GM12878 (cell line): ENCODE data around the gene GLRX2. TPM values are rescaled to one million over a fixed set of nuclear protein-coding genes. Genes with fewer than 3 reads are reported as not detected.

Source experiments
- ATAC-seq: fragments of 200-7000 bp; cut with Tn5 transposase; 3 replicates; pipeline ENCODE4 v1.9.1; 2020; ENCODE audit warnings: mild to moderate bottlenecking, moderate library complexity
- BruUV-seq: library from RNA; stranded (reverse); fragments of 400-500 nt; replicated peaks from 2 replicates; lab custom pipeline; 2021; lab: Mats Ljungman, UMichigan
- CTCF ChIA-PET: fragments of 300-600 bp; sonication (Branson Sonifier 250); formaldehyde crosslinking; extraction: SDS; loops from one replicate; lab custom pipeline; 2021; ENCODE audit warnings: inconsistent platforms; lab: Yijun Ruan, JAX
- POLR2A ChIA-PET: fragments of 350-600 bp; formaldehyde crosslinking; extraction: SDS; loops from one replicate; lab custom pipeline; 2021; ENCODE audit warnings: inconsistent platforms; lab: Charles Lee
- RAD21 ChIA-PET: fragments of 300-600 bp; sonication (Branson Sonifier 250); formaldehyde crosslinking; loops from one replicate; lab custom pipeline; 2023; ENCODE audit warnings: antibody characterized with exemption; ENCODE audit not compliant: unreplicated experiment; lab: Charles Lee
- SMC1A ChIA-PET: fragments of 300-600 bp; sonication (Branson Sonifier 250); formaldehyde crosslinking; loops from one replicate; lab custom pipeline; 2023; ENCODE audit not compliant: unreplicated experiment, uncharacterized antibody; lab: Charles Lee
- DNase-seq: peaks from one replicate; pipeline ENCODE4 v3.0.0-alpha.2; 2011; ENCODE audit warnings: low read depth, low spot score
- FAIRE-seq: peaks from 3 replicates; lab custom pipeline; 2011; peaks lifted over from hg19 to GRCh38; lab: Jason Lieb, UNC
- H2AFZ ChIP-seq: 2 replicates; pipeline ENCODE4 v1.6.0; 2011; ENCODE audit warnings: low read depth, low read length, control low read depth; ENCODE audit not compliant: control insufficient read depth
- H3K27ac ChIP-seq: 2 replicates; pipeline ENCODE4 v1.5.1; 2011; ENCODE audit warnings: control low read depth; ENCODE audit not compliant: control insufficient read depth, insufficient read depth
- H3K27me3 ChIP-seq, 2 experiments: replicated peaks in 1 of 2; 2 replicates each; pipeline versions ENCODE4 v1.6.0 to v1.6.1; 2011; ENCODE audit warnings: low read length in 1 of 2; ENCODE audit not compliant: control insufficient read depth in 2 of 2, insufficient read depth in 2 of 2
- H3K36me3 ChIP-seq, 2 experiments: 2 replicates each; pipeline ENCODE4 v1.5.1; 2011; ENCODE audit warnings: low read length in 1 of 2; ENCODE audit not compliant: control insufficient read depth in 2 of 2, insufficient read depth in 2 of 2
- H3K4me1 ChIP-seq: 2 replicates; pipeline ENCODE4 v1.6.1; 2011; ENCODE audit warnings: mild to moderate bottlenecking, low read length, moderate library complexity, mixed read lengths; ENCODE audit not compliant: control insufficient read depth, insufficient read depth
- H3K4me2 ChIP-seq: 2 replicates; pipeline ENCODE4 v1.6.0; 2011; ENCODE audit warnings: control low read depth; ENCODE audit not compliant: control insufficient read depth, insufficient read depth
- H3K4me3 ChIP-seq: fragments of 200-600 bp; sonication (generic); 2 replicates; pipeline ENCODE4 v1.5.1; 2016
- H3K79me2 ChIP-seq: 2 replicates; pipeline ENCODE4 v1.6.0; 2011; ENCODE audit warnings: low read length; ENCODE audit not compliant: control insufficient read depth, insufficient read depth
- H3K9ac ChIP-seq: 2 replicates; pipeline ENCODE4 v1.8.0; 2011; ENCODE audit warnings: low read length, control low read depth, mixed read lengths; ENCODE audit not compliant: control insufficient read depth, insufficient read depth
- H3K9me3 ChIP-seq: replicated peaks from 3 replicates; pipeline ENCODE4 v1.5.1; 2011; ENCODE audit warnings: mild to moderate bottlenecking, low read length; ENCODE audit not compliant: control insufficient read depth, insufficient read depth
- H4K20me1 ChIP-seq: 2 replicates; pipeline ENCODE4 v1.6.0; 2011; ENCODE audit not compliant: control insufficient read depth, insufficient read depth
- CBX5 ChIP-seq: sonication (generic); IDR thresholded peaks from 2 replicates; pipeline ENCODE4 v1.6.1; 2016; ENCODE audit warnings: low read depth, moderate library complexity, mild to moderate bottlenecking, inconsistent platforms
- CHD2 ChIP-seq: IDR thresholded peaks from 2 replicates; pipeline ENCODE4 v1.6.1; 2011; ENCODE audit warnings: low read depth, low read length, improper control_type of control experiment, borderline replicate concordance
- CREB1 ChIP-seq: IDR thresholded peaks from 2 replicates; pipeline ENCODE4 v1.6.1; 2012; ENCODE audit warnings: low read depth, mild to moderate bottlenecking, inconsistent platforms
- DPF2 ChIP-seq: fragments of 450-650 bp; IDR thresholded peaks from 2 replicates; pipeline ENCODE4 v1.6.1; 2017; ENCODE audit warnings: mild to moderate bottlenecking
- HCFC1 ChIP-seq: fragments of 150-350 bp; IDR thresholded peaks from 2 replicates; pipeline ENCODE4 v1.6.1; 2014; ENCODE audit warnings: low read length
- HDAC6 ChIP-seq: fragments of 200-600 bp; sonication (generic); IDR thresholded peaks from one replicate; pipeline ENCODE4 v1.8.0; 2017; ENCODE audit warnings: antibody characterized with exemption; ENCODE audit not compliant: unreplicated experiment
- IKZF2 ChIP-seq, 2 experiments: fragments of 450-650 bp; IDR thresholded peaks; 2 replicates each; pipeline ENCODE4 v1.6.1; 2017; ENCODE audit warnings: mild to moderate bottlenecking in 2 of 2, moderate library complexity in 2 of 2
- MEF2A ChIP-seq: IDR thresholded peaks from 2 replicates; pipeline ENCODE4 v1.6.1; 2011; ENCODE audit warnings: low read depth, mild to moderate bottlenecking, low read length, moderate library complexity; ENCODE audit not compliant: insufficient read depth
- POLR2AphosphoS5 ChIP-seq: IDR thresholded peaks from 2 replicates; pipeline ENCODE4 v1.6.1; 2011; ENCODE audit warnings: mild to moderate bottlenecking, low read length, inconsistent platforms
- SUPT20H ChIP-seq: IDR thresholded peaks from 2 replicates; pipeline ENCODE4 v1.6.1; 2011; ENCODE audit warnings: low read depth, mild to moderate bottlenecking, low read length, moderate library complexity, borderline replicate concordance; ENCODE audit not compliant: control insufficient read depth
- ZNF217 ChIP-seq: fragments of 450-650 bp; IDR thresholded peaks from 2 replicates; pipeline ENCODE4 v1.6.1; 2017; ENCODE audit warnings: antibody characterized with exemption, mild to moderate bottlenecking
- ZNF384 ChIP-seq: IDR thresholded peaks from 2 replicates; pipeline ENCODE4 v1.6.1; 2012; ENCODE audit warnings: low read depth, mild to moderate bottlenecking, low read length, improper control_type of control experiment, borderline replicate concordance
- WGBS: methylation state at CpG from one replicate; pipeline ENCODE4 v1.1.6; 2016; ENCODE audit warnings: low lambda C conversion rate; ENCODE audit not compliant: insufficient replicate concordance, insufficient coverage; ENCODE audit errors: missing lambda C conversion rate; 5-methylcytosine and 5-hydroxymethylcytosine counted together
- in situ Hi-C: fragments of 300-500 bp; cut with MboI; formaldehyde crosslinking; loops from 9 replicates; pipeline ENCODE4 v1.14.3; 2018; ENCODE audit warnings: mixed read lengths
- intact Hi-C: fragments of 100-400 bp; cut with micrococcal nuclease; formaldehyde crosslinking; loops from one replicate; pipeline ENCODE4 v1.14.2; 2022; ENCODE audit not compliant: unreplicated experiment
- polyA plus RNA-seq, 11 experiments: library from polyadenylated mRNA; depleted of rRNA in 4 of 11; unstranded in 6 of 11; stranded (reverse) in 5 of 11; fragments of >200 nt; fragmentation: Nextera tagmentation in 4 of 11; fragmentation: Illumina TruSeq in 1 of 11; extraction: Ambion mirVana in 4 of 11; extraction: Trizol in 1 of 11; gene quantifications; 1 replicate in 1 of 11; 2 replicates in 10 of 11; pipeline versions ENCODE4 v1.2.1 to v1.2.3, GENCODE V29; 2011 to 2016; ENCODE audit warnings: inconsistent platforms in 2 of 11, missing spikeins in 2 of 11, low read depth in 1 of 11
- total RNA-seq, 4 experiments: library from RNA; depleted of rRNA in 3 of 4; stranded (reverse); fragments of >200 nt in 3 of 4; fragmentation: Illumina TruSeq in 1 of 4; extraction: Trizol in 1 of 4; gene quantifications; 2 replicates each; pipeline versions ENCODE4 v1.2.1 to v1.2.3, GENCODE V29; 2013 to 2021
- TF ChIP-seq, protein P1 (sequence below): fragments of 450-650 bp; formaldehyde crosslinking; IDR thresholded peaks from 2 replicates; pipeline ENCODE4 v1.4.0; 2020; ENCODE audit warnings: mild to moderate bottlenecking, moderate library complexity
- TF ChIP-seq, protein P2 (sequence below): fragments of 450-650 bp; IDR thresholded peaks from 2 replicates; pipeline ENCODE4 v1.6.1; 2017; ENCODE audit warnings: low read depth, mild to moderate bottlenecking, moderate library complexity

Gene GLRX2
- total and polyA plus RNA-seq, 10 of the 15 experiments (the other 5 are each of a cell fraction or from before 2014, with no cell fraction given) = 5.5 to 67.6 (median 16.6) TPM

DNA sequence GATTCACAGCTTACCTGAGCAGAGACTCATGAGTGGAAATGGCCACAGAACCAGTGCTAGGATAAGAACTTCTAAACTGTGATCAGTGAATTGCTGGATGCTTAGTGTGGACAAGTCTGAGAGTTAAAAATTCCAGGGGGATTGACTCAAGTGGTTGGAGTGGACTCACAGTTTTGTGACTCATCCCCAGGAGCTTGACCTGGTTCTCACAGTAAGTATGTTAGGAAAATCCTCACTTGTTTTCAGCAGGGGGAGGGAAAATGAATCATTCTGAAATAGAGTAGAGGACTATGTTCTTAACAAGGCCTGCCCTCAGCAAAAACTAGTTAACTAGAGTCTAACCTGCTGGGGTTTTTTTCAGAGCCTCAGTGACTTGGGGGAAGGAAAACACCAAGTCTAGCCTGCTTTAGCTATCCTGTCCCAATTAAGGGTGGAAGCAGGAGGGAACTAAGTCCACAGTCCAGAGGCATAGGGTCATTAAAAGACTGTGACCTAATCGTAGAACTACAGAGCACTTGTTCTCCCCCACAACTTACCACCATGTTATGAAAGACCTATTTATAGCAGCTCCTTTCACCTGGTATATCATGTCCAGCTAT, 10.5 kb upstream of the GLRX2 start:
- no TSS peak for BruUV-seq

DNA sequence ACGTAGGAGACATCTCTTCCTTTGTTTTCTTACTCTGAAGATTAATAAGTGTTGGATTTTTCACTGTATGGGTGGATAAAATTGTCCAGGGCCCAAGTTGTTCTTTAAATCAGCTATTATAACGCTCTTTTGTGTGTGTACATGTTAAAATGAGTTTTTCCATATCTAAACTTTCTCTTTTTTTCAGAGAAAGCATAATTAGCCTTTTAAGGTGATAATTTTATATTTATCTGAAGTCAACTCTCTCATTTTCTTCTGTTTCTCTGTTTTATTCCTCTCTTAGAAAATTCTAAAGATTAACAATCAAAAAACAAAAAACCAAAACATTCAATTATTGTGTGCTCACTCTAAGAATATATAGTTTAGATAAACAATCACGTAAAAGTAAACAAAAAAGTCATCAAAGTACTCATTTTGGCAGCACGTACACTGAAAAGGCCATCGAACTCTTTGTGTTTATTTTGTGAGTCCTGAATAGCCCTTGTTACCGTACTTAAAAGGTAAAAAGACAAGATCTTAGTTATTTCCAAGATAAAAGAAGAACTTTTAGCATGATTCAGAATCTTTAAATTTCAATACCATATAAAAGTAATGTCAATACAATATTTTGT, 9.4 kb upstream of the GLRX2 start:
- Histone ChIP-seq H3K79me2 (no peaks in the 10 kb centered on the region), H3K27ac (no peak overlapping the region), H3K9me3 (no peaks in the 10 kb centered on the region), H3K27me3 (no peaks in the 10 kb centered on the region), H3K36me3 (no peaks in the 10 kb centered on the region), H2AFZ (no peak overlapping the region), H3K4me2 (no peak overlapping the region), H3K9ac (no peak overlapping the region), H4K20me1 (no peaks in the 10 kb centered on the region), H3K4me3 (no peak overlapping the region), H3K4me1 (0 out of 2 replicates have a peak, but pooled peaks cover 3% of the 10 kb centered on the region)
- ChIA-PET SMC1A (interaction anchor here (1.0 to 1.3 kb wide), 2 partner anchors 10 to 641 kb away, joined by 3 to 4 read pairs; no protein-coding TSS in a partner anchor), RAD21 (no interaction called here), POLR2A (no interaction called here), CTCF (no interaction called here)
- ATAC-seq = no peak
- DNase-seq = no peak
- no TSS peak for BruUV-seq
- in situ Hi-C loops = no loop called here
- FAIRE-seq = no peak
- WGBS = 65% methylated on average over 6 of the region's 6 CpGs
- intact Hi-C loops = no loop called here
- TF ChIP-seq POLR2AphosphoS5 = no peak
- TF ChIP-seq IKZF2 (IDR thresholded peaks at IDR 0.05) = no peak
- TF ChIP-seq, protein P1, sequence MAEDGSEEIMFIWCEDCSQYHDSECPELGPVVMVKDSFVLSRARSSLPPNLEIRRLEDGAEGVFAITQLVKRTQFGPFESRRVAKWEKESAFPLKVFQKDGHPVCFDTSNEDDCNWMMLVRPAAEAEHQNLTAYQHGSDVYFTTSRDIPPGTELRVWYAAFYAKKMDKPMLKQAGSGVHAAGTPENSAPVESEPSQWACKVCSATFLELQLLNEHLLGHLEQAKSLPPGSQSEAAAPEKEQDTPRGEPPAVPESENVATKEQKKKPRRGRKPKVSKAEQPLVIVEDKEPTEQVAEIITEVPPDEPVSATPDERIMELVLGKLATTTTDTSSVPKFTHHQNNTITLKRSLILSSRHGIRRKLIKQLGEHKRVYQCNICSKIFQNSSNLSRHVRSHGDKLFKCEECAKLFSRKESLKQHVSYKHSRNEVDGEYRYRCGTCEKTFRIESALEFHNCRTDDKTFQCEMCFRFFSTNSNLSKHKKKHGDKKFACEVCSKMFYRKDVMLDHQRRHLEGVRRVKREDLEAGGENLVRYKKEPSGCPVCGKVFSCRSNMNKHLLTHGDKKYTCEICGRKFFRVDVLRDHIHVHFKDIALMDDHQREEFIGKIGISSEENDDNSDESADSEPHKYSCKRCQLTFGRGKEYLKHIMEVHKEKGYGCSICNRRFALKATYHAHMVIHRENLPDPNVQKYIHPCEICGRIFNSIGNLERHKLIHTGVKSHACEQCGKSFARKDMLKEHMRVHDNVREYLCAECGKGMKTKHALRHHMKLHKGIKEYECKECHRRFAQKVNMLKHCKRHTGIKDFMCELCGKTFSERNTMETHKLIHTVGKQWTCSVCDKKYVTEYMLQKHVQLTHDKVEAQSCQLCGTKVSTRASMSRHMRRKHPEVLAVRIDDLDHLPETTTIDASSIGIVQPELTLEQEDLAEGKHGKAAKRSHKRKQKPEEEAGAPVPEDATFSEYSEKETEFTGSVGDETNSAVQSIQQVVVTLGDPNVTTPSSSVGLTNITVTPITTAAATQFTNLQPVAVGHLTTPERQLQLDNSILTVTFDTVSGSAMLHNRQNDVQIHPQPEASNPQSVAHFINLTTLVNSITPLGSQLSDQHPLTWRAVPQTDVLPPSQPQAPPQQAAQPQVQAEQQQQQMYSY (CRISPR knock-in tag) = no peak
- no peak for TF ChIP-seq HCFC1
- no peak for TF ChIP-seq HDAC6
- no peak for TF ChIP-seq ZNF217
- TF ChIP-seq, protein P2, sequence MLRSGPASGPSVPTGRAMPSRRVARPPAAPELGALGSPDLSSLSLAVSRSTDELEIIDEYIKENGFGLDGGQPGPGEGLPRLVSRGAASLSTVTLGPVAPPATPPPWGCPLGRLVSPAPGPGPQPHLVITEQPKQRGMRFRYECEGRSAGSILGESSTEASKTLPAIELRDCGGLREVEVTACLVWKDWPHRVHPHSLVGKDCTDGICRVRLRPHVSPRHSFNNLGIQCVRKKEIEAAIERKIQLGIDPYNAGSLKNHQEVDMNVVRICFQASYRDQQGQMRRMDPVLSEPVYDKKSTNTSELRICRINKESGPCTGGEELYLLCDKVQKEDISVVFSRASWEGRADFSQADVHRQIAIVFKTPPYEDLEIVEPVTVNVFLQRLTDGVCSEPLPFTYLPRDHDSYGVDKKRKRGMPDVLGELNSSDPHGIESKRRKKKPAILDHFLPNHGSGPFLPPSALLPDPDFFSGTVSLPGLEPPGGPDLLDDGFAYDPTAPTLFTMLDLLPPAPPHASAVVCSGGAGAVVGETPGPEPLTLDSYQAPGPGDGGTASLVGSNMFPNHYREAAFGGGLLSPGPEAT = no peak

More for the DNA sequence above, 10.5 kb upstream of the GLRX2 start:
- no peak for ATAC-seq
- H3K27ac ChIP-seq = no peak overlapping the region
- TF ChIP-seq ZNF384 (no peak), CHD2 (no peak), CREB1 (no peak), DPF2 (no peak), SUPT20H (no peak), CBX5 (no peak), MEF2A (no peak)
- TF ChIP-seq, all 136 proteins: peak for 0
- DNase-seq (no peak), FAIRE-seq (no peak)
- Histone ChIP-seq H3K4me1 (0 out of 2 replicates have a peak, but pooled peaks cover 3% of the 10 kb centered on the region), H2AFZ (no peak overlapping the region), H4K20me1 (no peaks in the 10 kb centered on the region), H3K27me3 (no peaks in the 10 kb centered on the region), H3K36me3 (no peaks in the 10 kb centered on the region), H3K4me2 (no peak overlapping the region), H3K9ac (no peak overlapping the region), H3K79me2 (no peaks in the 10 kb centered on the region), H3K4me3 (no peak overlapping the region), H3K9me3 (no peaks in the 10 kb centered on the region)
- ChIA-PET POLR2A (interaction anchor here (0.7 kb wide), 1 partner anchor 86 kb away, joined by 6 read pairs; no protein-coding TSS in a partner anchor), CTCF (interaction anchor here (0.6 kb wide), 1 partner anchor 41 kb away, joined by 3 read pairs; no protein-coding TSS in a partner anchor), SMC1A (interaction anchor here (0.8 to 1.2 kb wide), 2 partner anchors 14 to 639 kb away, joined by 3 read pairs; no protein-coding TSS in a partner anchor), RAD21 (no interaction called here)
- intact Hi-C loops = no loop called here
- 88% methylated on average over 1 of the region's 1 CpG for WGBS
- in situ Hi-C loops = no loop called here
